GM08714 (cell line): ENCODE measurements around the gene DNASE1L1.
A peak's percentile ranks its signal among the peaks of the same experiment; 100 is the strongest.

Experiments used
- H3K4me3 ChIP-seq: fragments of 200-500 bp; sonication (Bioruptor generic); 2 replicates; pipeline ENCODE4 v1.5.1; 2014; ENCODE audit warnings: mild to moderate bottlenecking, low read length, inconsistent platforms
- ZNF274 ChIP-seq: IDR thresholded peaks from 2 replicates; pipeline ENCODE4 v1.6.1; 2012; ENCODE audit warnings: mild to moderate bottlenecking, low read depth, low read length

Gene DNASE1L1

GRCh38 chrX:154409222-154409871, at the start of gene DNASE1L1:
DNASE1L1 (minus strand) TSS chrX:154409254; CDS start chrX:154405568, 3,686 bp downstream.
- no peak for TF ChIP-seq ZNF274
- peak within 1 kb of the TSS; percentile 62; the same call in 1 of the 2 replicates for H3K4me3 ChIP-seq

- TF ChIP-seq ZNF274: no peak
- H3K4me3 ChIP-seq: peak within 1 kb of the TSS; percentile 57
Observed at GRCh38 chrX:154458116-154458953, 49.3 kb upstream of the DNASE1L1 start, which contains the start of gene PLXNA3. PLXNA3 (plus strand) TSS chrX:154458281; CDS start chrX:154460184, 1,903 bp downstream.

GRCh38 chrX:154457491-154458115, 48.5 kb upstream of the DNASE1L1 start:
- no peak for TF ChIP-seq ZNF274
- peak overlapping the region; percentile 51; the same call in 1 of the 2 replicates for H3K4me3 ChIP-seq

GRCh38 chrX:154452823-154453222, 43.8 kb upstream of the DNASE1L1 start:
- no peak for TF ChIP-seq ZNF274
- no peak overlapping the region for H3K4me3 ChIP-seq

GRCh38 chrX:154450312-154450711, 41.3 kb upstream of the DNASE1L1 start:
- no peak for TF ChIP-seq ZNF274
- H3K4me3 ChIP-seq: no peak overlapping the region

- H3K4me3 ChIP-seq: no peak overlapping the region
- no peak for TF ChIP-seq ZNF274
Observed at GRCh38 chrX:154449618-154450017, 40.6 kb upstream of the DNASE1L1 start.

GRCh38 chrX:154448484-154448883, 39.4 kb upstream of the DNASE1L1 start:
- no peak overlapping the region for H3K4me3 ChIP-seq
- TF ChIP-seq ZNF274: no peak

- TF ChIP-seq ZNF274: no peak
- no peak overlapping the region for H3K4me3 ChIP-seq
Observed at GRCh38 chrX:154446430-154446829, 37.4 kb upstream of the DNASE1L1 start.

- H3K4me3 ChIP-seq: no peak overlapping the region
- no peak for TF ChIP-seq ZNF274
Observed at GRCh38 chrX:154445776-154446175, 36.7 kb upstream of the DNASE1L1 start.

- H3K4me3 ChIP-seq: peak overlapping the region; percentile 80; the same call in 1 of the 2 replicates
- TF ChIP-seq ZNF274: no peak
Observed at GRCh38 chrX:154444755-154445246, 35.7 kb upstream of the DNASE1L1 start.

GRCh38 chrX:154443992-154444754, 35.1 kb upstream of the DNASE1L1 start, which contains the start of gene FAM50A:
FAM50A (plus strand) TSS chrX:154444141; CDS start chrX:154444236, 95 bp downstream.
- no peak for TF ChIP-seq ZNF274
- H3K4me3 ChIP-seq: peak within 1 kb of the TSS; percentile 80; the same call in 1 of the 2 replicates

- peak overlapping the region; percentile 22; the same call in 1 of the 2 replicates for H3K4me3 ChIP-seq
- TF ChIP-seq ZNF274: no peak
Observed at GRCh38 chrX:154443479-154443910, 34.4 kb upstream of the DNASE1L1 start.

GRCh38 chrX:154441984-154442707, 33.1 kb upstream of the DNASE1L1 start:
- no peak for TF ChIP-seq ZNF274
- no peak overlapping the region for H3K4me3 ChIP-seq

GRCh38 chrX:154441564-154441963, 32.5 kb upstream of the DNASE1L1 start:
- TF ChIP-seq ZNF274: no peak
- H3K4me3 ChIP-seq: no peak overlapping the region
